Vagina (tissue), 2 donors: ENCODE measurements around the gene PMPCA.

Source experiments
- POLR2A ChIP-seq, 2 donors: fragments of 450-650 bp; IDR thresholded peaks; one replicate each; pipeline ENCODE4 v1.6.1; 2017; ENCODE audit warnings: antibody characterized with exemption in 2 of 2, mild to moderate bottlenecking in 2 of 2, moderate library complexity in 2 of 2
- TF ChIP-seq, protein P1 (sequence below), 3 experiments: fragments of 450-650 bp in 2 of 3; fragments of 200-600 bp in 1 of 3; sonication (generic) in 1 of 3; IDR thresholded peaks; one replicate each; pipeline ENCODE4 v1.5.1; 2017 to 2019; ENCODE audit warnings: antibody characterized with exemption in 3 of 3, mild to moderate bottlenecking in 2 of 3, moderate library complexity in 2 of 3

DNA sequence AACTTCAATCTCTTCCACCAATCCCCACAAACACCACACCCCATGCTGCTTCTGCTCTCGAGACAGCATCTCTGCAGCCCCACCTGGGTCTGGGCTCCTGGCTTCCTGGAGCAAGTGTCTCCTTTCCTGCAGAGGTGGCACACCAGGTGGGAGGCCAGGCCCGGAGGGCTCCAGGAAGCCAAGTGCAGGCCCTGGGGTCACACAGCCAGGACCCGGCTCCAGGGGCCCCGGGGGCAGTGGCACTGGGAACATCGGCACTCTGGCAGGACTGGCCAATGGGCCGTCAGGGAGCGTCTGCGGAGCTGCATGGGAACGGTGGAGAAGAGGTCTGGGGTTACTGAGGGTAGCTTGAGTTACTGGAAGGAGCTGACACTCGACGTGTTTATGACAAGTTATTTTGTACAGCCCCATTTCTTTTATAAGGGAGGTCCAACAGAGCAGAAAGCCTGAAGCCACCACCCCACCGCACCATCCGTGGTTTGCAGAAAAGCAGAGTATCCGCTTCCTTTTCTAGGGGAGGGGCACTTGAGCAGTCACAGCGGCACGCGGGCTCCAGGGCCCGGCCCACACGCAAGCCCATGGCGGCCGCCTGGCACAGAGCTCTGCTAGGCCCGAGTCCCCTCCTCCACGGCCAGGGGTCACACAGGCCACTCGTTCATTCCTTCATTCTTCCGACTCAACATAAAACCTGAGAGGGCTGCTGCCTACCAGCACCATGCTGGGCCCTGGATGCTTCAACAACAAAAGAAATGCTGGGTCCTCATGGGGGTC, 43.8 kb downstream of the PMPCA start:
- TF ChIP-seq, protein P1, sequence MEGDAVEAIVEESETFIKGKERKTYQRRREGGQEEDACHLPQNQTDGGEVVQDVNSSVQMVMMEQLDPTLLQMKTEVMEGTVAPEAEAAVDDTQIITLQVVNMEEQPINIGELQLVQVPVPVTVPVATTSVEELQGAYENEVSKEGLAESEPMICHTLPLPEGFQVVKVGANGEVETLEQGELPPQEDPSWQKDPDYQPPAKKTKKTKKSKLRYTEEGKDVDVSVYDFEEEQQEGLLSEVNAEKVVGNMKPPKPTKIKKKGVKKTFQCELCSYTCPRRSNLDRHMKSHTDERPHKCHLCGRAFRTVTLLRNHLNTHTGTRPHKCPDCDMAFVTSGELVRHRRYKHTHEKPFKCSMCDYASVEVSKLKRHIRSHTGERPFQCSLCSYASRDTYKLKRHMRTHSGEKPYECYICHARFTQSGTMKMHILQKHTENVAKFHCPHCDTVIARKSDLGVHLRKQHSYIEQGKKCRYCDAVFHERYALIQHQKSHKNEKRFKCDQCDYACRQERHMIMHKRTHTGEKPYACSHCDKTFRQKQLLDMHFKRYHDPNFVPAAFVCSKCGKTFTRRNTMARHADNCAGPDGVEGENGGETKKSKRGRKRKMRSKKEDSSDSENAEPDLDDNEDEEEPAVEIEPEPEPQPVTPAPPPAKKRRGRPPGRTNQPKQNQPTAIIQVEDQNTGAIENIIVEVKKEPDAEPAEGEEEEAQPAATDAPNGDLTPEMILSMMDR (IDR thresholded peaks at IDR 0.05), result no peak
- TF ChIP-seq POLR2A (IDR thresholded peaks at IDR 0.05), result no peak
